ENCODE results near the gene CERK. TPM values are rescaled to one million over a fixed set of nuclear protein-coding genes. Genes with fewer than 3 reads are reported as not detected.
A peak's percentile ranks its signal among the peaks of the same experiment; 100 is the strongest.
"Not testable (repeated sequence)": the region's sequence is repeated elsewhere in the genome, so short reads cannot be mapped to it uniquely, and the experiment has no call there.

Gene CERK, protein sequence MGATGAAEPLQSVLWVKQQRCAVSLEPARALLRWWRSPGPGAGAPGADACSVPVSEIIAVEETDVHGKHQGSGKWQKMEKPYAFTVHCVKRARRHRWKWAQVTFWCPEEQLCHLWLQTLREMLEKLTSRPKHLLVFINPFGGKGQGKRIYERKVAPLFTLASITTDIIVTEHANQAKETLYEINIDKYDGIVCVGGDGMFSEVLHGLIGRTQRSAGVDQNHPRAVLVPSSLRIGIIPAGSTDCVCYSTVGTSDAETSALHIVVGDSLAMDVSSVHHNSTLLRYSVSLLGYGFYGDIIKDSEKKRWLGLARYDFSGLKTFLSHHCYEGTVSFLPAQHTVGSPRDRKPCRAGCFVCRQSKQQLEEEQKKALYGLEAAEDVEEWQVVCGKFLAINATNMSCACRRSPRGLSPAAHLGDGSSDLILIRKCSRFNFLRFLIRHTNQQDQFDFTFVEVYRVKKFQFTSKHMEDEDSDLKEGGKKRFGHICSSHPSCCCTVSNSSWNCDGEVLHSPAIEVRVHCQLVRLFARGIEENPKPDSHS
- total RNA-seq, result 10 to 100 TPM; 20.3 to 42.0 (median 24.7) TPM

DNA sequence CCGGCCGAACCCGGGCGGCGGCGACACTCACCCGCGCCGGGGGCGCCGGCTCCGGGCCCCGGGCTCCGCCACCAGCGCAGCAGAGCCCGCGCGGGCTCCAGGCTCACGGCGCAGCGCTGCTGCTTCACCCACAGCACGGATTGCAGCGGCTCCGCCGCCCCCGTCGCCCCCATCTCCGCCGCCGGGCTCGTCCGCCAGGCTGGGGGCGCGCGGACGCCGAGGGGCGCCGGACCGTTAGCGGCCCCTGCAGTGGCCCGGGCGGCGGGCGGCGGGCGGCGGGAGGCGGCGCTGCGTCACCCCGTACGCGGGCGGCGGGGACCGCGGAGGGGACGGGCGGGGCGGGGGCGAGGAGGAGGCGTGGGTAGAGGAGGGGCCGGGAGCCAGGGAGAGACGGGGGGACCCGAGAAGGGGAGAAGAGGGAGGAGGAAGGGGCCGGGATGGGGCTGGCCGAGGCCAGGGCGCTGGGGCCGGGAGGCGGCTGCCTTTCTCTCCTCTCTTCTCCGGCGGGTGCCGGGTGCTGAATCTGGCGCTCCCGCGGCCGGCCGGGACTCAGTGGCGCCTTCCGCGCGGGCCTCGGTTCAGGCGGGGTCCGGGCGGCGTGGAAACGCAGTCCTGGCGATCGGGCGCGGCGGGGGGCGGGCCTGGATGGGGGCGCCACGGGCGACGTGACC lies at the start of gene CERK:
Gene CERK (minus strand): TSS at position 277 of the 671 bp plus-strand sequence. CDS start 104 bp downstream, at position 173.
- H3K27me3 ChIP-seq, result no peaks in the 10 kb centered on the region
- peak within 1 kb of the TSS; percentile 81 to 93 (median 88) for H3K4me3 ChIP-seq
- WGBS, 2 donors, result 1 to 2% methylated on average over 8 to 21 of the region's 99 CpGs
- TF ChIP-seq, protein P1, sequence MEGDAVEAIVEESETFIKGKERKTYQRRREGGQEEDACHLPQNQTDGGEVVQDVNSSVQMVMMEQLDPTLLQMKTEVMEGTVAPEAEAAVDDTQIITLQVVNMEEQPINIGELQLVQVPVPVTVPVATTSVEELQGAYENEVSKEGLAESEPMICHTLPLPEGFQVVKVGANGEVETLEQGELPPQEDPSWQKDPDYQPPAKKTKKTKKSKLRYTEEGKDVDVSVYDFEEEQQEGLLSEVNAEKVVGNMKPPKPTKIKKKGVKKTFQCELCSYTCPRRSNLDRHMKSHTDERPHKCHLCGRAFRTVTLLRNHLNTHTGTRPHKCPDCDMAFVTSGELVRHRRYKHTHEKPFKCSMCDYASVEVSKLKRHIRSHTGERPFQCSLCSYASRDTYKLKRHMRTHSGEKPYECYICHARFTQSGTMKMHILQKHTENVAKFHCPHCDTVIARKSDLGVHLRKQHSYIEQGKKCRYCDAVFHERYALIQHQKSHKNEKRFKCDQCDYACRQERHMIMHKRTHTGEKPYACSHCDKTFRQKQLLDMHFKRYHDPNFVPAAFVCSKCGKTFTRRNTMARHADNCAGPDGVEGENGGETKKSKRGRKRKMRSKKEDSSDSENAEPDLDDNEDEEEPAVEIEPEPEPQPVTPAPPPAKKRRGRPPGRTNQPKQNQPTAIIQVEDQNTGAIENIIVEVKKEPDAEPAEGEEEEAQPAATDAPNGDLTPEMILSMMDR (IDR thresholded peaks at IDR 0.05), result no peak
- peak in 1 of 2 donors; percentile 49 for TF ChIP-seq POLR2A (IDR thresholded peaks at IDR 0.05)
- peaks cover 0 to 67% (median 44%) of the 10 kb centered on the region in 4 donors for H3K4me1 ChIP-seq
- H3K27ac ChIP-seq, result peak within 1 kb of the TSS; percentile 83 to 96 (median 92)
- H3K9me3 ChIP-seq, result no peaks in the 10 kb centered on the region
- DNase-seq (ENCODE audit: low spot score in 2 of 2), result peak; percentile 41 to 57
- no peaks in the 10 kb centered on the region for H3K36me3 ChIP-seq

DNA sequence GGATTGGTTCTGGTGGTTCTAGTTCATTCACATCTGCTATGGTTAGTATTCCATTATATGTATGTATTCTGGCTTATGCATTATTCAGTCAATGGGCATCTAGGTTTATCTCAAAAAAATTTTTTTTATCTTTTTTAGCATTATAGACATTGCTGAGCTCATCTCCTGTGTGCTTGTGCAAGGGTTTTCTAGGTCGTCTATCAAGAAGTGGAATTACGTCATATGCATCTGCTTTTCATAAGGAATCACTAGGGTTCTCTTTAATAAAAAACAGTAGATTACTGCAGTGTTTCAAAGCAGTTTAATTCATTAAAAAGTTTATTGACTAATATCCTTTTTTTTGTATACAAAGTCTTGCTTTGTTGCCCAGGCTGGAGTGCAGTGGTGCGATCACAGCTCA lies 45.7 kb upstream of the CERK start:
- H3K9me3 ChIP-seq, result peaks cover 0 to 10% (median 0%) of the 10 kb centered on the region in 4 donors
- DNase-seq (ENCODE audit: low spot score in 2 of 2), result no peak
- no peaks in the 10 kb centered on the region for H3K4me1 ChIP-seq
- H3K4me3 ChIP-seq, result no peak overlapping the region
- WGBS, 2 donors, result 83% methylated on average over 3 of the region's 3 CpGs
- no peaks in the 10 kb centered on the region for H3K36me3 ChIP-seq
- H3K27ac ChIP-seq, result no peak overlapping the region
- no peaks in the 10 kb centered on the region for H3K27me3 ChIP-seq
- no peak for TF ChIP-seq POLR2A (IDR thresholded peaks at IDR 0.05)
- TF ChIP-seq EP300 (IDR thresholded peaks at IDR 0.05), result no peak
- TF ChIP-seq, protein P1 (IDR thresholded peaks at IDR 0.05), result no peak

DNA sequence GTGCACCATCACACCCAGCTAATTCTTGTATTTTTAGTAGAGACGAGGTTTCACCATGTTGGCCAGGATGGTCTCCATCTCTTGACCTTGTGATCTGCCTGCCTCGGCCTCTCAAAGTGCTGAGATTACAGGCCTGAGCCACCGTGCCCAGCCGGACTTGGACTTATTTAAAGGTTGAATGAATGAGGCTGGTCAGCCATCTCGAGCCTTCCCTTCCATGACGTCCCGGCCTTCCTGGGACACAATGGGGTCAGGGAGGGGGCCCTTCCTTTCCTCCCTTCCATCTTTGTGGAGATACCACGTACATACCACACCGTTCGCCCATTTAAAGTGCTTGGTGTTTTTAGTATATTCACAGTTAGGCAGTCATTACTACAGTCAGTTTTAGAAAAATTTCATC lies 44.1 kb upstream of the CERK start:
- H3K27me3 ChIP-seq; H3K27ac ChIP-seq; DNase-seq (ENCODE audit: low spot score in 2 of 2); H3K36me3 ChIP-seq; H3K4me3 ChIP-seq; H3K4me1 ChIP-seq: not testable (repeated sequence)
- peaks cover 0 to 10% (median 0%) of the 10 kb centered on the region in 4 donors for H3K9me3 ChIP-seq
- 92 to 93% methylated on average over 10 of the region's 10 CpGs for WGBS, 2 donors

GRCh38 chr22:46781291-46781690 lies 43.2 kb upstream of the CERK start:
- H3K9me3 ChIP-seq, result peaks cover 0 to 8% (median 0%) of the 10 kb centered on the region in 4 donors
- no peak overlapping the region for H3K4me3 ChIP-seq
- TF ChIP-seq EP300 (IDR thresholded peaks at IDR 0.05) (no peak), POLR2A (IDR thresholded peaks at IDR 0.05) (no peak)
- TF ChIP-seq, protein P1 (IDR thresholded peaks at IDR 0.05), result no peak
- no peaks in the 10 kb centered on the region for H3K36me3 ChIP-seq
- DNase-seq (ENCODE audit: low spot score in 2 of 2), result no peak
- no peak overlapping the region for H3K27ac ChIP-seq
- WGBS, 2 donors, result 92 to 98% methylated on average over 9 of the region's 9 CpGs
- H3K27me3 ChIP-seq, result no peaks in the 10 kb centered on the region
- H3K4me1 ChIP-seq, result peaks cover 0 to 18% (median 17%) of the 10 kb centered on the region in 4 donors

DNA sequence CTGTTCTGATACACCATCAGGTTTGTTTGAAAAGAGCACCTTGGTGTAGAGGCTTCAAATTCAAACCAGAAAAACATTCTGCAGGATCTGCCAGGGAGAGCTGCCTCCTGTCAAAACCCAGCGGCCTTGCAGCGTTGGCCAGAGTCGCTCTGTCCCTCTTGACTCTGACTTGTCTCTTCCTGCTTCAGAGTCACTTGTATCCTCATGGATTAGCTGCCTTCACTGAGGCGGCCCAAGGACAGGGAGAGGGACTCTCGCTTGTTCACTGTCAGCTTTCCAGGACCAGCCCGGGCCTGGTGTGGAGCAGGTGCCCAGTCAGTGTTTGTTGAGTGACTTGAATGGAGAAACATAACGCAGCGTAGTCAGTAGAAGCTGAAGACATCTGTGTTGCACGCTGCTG lies 42.4 kb upstream of the CERK start:
- Histone ChIP-seq H3K4me3 (no peak overlapping the region), H3K27ac (no peak overlapping the region), H3K36me3 (no peaks in the 10 kb centered on the region), H3K27me3 (no peaks in the 10 kb centered on the region), H3K4me1 (peaks cover 0 to 26% (median 21%) of the 10 kb centered on the region in 4 donors), H3K9me3 (no peaks in the 10 kb centered on the region)
- WGBS, 2 donors, result 88 to 89% methylated on average over 9 of the region's 9 CpGs
- TF ChIP-seq EP300 (IDR thresholded peaks at IDR 0.05), result no peak
- DNase-seq (ENCODE audit: low spot score in 2 of 2), result no peak

GRCh38 chr22:46779651-46780050 lies 41.6 kb upstream of the CERK start:
- Histone ChIP-seq H3K36me3 (no peaks in the 10 kb centered on the region), H3K9me3 (no peaks in the 10 kb centered on the region), H3K27me3 (no peaks in the 10 kb centered on the region), H3K4me3 (no peak overlapping the region), H3K4me1 (peaks cover 0 to 34% (median 25%) of the 10 kb centered on the region in 4 donors), H3K27ac (no peak overlapping the region)
- TF ChIP-seq EP300 (IDR thresholded peaks at IDR 0.05) (no peak), POLR2A (IDR thresholded peaks at IDR 0.05) (no peak)
- DNase-seq (ENCODE audit: low spot score in 2 of 2), result no peak
- WGBS, 2 donors, result 86 to 89% methylated on average over 9 of the region's 9 CpGs
